ENCODE results near the gene OR1F1.
"Not testable (repeated sequence)": the region's sequence is repeated elsewhere in the genome, so short reads cannot be mapped to it uniquely, and the experiment has no call there.

Gene OR1F1

DNA sequence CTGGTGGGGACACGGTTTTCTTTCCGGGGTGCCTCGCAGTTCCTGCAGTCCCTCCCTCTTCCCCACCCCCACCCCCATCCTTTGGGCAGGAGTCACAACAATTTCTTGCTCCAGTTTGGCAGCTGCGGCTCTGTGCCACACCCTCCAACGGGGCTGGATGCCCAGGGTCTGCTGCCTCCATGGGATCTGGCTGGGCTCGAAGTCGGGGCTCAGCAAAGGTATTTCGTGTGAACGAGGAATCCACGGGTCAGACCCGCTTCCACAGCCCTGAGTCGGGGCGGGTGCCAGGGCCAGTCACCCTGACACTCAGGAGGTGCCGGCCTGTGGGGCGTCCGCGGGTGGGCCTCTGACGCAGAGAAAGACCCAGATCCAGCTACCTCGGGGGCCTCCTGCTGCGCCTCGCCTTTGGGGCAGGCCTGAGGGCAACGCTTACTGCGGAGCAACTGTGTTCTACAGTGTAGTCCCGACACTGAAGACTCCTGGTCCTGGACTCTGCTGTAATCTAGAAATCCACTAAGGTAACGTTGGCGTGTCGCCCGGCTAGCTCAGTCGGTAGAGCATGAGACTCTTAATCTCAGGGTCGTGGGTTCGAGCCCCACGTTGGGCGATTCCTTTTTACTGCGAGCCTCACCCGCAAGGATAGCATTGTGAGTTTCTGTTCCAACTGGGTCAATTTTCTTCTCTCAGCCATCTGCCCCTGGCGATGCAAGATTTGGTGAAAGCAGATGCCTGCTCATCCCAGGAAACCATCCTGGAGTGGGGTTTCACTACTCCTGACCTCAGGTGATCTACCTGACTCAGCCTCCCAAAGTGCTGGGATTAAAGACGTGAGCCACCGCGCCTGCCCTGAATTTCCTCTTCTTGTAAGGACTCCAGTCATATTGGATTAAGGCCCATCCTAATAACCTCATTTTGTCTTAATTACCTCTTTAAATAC is 12.6 kb upstream of the OR1F1 start:
- DNase-seq: no peak

DNA sequence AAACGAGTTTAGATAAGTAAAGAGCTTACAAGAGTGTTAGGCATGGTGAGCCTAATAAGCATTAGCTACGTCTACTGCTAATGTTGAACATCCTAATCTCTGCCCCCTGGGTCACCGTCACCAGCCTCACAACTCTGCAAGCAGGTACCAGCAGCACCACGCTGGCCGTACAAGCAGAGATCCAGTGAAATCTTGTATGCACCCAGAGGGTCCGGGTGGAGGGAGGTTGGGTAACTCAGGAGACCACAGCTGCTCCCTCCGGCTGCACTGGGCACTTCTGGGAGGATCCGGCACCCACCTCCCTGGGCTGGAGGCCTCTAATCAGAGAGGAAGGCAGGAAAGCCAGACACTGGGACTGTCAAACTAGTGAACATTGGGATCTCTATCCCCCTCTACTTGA is 8.4 kb upstream of the OR1F1 start:
- DNase-seq: no peak

DNA sequence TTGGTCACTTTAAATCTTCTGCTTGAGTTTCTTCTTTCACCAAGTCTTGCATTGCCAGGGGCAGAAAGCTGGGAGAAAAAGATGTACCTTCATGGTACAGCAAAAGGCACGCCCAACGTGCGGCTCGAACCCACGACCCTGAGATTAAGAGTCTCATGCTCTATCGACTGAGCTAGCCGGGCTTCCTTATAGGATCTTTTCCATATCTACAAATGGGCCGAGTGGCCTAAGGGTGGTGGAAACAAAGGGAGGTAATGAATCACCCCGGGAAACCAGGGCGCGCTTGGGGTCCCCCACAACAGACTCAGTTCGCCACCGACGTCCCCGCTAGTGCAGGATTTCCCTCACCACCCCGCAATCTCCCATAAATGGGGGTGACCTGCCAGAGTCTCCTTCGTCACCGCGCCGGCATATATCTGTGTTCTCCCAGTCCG is 7.5 kb upstream of the OR1F1 start:
- DNase-seq: no peak

DNA sequence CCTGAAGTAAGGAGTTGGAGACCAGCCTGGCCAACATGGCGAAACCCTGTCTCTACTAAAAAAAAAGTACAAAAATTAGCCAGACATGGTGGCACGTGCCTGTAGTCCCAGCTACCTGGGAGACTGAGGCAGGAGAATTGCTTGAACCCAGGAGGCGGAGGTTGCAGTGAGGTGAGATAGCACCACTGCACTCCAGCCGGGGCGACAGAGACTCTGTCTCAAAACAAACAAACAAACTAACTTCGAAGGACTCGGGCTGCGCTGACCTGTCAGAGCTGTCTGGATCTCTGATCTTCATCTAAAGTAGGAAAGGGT is 5.8 kb upstream of the OR1F1 start:
- not testable (repeated sequence) for DNase-seq

DNA sequence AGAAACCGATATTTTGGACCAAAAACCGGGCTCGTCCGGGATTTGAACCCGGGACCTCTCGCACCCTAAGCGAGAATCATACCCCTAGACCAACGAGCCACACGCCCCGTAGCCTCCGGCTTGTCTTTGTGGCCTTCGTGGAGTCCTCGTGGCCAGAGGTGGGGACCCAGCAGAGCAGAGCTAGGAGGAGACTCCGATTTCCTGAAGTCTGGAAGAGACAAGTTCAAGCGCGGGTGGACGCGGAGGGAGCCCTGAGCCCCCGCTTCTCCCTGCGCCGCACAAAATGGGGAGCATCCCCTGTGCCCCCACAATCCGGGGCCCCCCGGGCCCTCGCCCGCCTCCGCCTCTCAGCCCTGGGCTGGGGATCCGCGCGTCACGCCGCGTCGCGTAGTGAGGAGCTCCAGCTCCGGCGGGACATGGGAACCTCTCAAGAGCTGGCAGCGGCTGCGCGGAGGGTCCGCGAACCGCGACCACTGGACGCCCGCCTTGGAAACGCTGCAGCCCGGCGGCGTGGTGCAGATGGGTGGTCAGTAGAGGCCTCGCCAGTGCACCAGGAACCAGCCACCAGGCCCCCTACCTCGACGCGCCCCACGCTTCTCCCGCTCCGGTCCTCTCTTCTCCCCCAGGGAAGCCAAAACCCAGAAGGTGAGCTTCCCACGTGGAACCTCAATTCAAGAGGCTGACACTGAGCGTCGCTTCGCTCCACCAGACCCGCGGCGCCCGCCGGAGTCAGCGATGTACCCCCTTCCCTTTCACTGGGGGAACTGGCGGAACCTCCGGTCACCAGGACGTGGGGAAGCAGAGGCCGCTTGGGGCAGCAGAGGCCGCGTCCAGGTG is 5.2 kb upstream of the OR1F1 start:
- DNase-seq: peak; percentile 58

DNA sequence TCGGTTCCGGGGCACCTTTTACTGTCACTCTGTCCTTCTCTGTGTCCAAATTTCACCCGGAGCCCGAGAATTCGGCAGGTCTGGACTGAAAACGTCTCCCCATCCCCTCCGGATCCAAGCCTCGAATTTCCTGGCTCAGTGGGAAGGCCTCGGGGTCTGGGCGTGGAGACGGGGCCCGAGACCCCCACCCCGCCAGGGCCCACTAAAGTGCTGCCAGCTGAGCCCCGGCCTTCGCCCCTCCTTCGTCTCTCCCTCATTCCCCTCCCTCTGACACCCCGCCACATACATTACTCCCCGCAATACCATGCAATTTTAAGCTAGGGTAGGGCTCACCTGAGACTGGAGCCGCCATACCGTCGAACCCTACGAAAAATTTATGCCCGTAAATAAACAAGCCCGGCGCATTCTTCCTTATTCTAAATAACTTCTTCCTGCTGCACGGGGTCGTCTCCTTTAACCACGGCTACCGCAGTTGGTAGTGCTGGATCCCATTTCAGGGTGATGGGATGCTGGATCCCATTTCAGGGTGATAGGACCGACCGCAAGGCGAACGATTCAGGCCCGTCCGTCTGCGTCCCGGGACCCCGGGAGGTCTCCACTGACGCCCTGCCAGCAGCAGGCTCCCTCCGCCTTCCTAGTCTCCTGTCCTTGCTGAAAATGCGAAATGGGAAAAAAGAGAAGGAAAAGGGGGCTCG is 4.4 kb upstream of the OR1F1 start:
- DNase-seq: no peak

DNA sequence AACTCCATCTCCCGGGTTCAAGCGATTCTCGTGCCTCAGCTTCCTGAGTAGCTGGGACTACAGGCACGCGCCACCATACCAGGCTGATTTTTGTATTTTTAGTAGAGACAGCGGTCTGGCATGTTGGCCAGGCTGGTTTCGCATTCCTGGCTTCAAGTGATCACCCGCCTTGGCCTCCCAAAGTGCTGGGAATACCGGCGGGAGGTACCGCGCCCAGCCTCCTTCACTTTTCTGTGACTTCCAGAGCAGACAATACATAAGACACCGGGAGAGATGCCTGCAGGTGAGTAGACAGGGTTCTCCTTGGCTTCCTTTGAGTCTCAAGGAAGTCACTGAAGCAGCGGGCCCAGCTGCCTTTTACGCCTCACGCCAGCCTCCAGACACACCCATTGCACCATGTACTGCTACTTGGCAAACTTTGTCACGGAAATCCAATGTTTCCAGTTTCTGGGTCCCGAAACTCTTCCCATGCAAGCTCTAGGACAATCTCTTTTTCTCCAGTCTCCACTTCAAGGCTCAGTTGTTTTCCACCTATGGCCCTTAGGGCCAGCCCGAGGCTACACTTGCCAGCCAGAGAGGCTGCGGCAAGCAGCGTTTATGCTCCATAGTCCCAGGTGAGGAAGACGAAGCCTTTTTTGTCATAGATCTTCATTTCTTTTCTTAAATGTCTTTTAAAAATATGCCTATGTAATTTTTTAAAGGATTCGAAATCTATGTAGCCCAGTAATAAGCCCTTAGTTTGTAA is 886 bp upstream of the OR1F1 start:
- DNase-seq: no peak

DNA sequence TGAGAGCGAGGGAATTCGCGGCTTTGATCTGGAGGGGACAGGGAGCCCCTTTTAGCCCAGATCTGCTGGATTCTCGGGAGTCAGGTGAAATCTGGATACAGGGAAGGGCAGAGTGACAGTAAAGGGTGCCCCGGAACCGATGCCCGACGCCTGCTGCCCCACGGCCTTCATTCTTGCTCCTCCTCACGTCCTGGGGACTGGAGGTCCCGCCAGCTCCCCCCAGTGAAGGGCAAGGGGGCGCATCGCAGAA is 596 bp downstream of the OR1F1 start:
- DNase-seq: no peak

DNA sequence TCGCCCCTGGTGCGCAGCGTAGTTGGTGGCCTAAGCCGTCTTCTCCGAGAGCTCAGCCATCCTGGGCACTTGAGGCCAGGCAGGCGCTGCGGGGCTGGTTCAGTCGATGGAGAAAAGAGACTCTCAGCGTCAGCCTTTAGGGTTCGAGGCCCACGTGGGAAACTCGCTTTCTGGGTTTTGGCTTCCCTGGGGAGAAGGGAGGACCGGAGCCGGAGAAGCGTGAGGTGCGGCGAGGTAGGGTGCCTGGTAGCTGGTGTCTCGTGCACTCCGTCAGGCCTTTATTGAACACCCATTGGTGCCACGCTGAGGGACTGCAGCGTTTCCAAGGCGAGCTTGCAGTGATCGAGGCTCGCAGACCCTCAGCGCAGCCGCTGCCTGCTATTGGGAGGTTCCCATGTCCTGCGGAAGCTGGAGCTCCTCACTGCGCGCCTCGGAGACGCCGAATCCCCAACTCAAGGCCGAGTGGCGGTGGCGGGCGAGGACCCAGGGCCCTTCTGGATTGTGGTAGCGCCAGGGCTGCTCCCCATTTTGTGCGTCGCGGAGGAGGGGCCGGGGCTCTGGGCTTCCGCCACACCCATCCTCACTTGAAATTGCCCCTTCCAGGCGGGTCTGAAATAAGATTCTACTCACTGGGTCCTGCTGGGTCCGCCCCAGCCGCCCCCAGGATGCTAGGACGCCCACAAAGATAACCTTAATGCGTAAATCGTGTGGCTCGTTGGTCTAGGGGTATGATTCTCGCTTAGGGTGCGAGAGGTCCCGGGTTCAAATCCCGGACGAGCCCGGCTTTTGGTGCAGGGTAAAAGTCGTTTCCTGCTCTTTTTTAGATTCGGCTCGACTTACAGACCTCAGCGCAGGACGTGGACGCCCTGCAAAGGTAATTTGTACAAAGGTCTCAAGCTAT is 1.2 kb downstream of the OR1F1 start:
- DNase-seq: peak; percentile 38

DNA sequence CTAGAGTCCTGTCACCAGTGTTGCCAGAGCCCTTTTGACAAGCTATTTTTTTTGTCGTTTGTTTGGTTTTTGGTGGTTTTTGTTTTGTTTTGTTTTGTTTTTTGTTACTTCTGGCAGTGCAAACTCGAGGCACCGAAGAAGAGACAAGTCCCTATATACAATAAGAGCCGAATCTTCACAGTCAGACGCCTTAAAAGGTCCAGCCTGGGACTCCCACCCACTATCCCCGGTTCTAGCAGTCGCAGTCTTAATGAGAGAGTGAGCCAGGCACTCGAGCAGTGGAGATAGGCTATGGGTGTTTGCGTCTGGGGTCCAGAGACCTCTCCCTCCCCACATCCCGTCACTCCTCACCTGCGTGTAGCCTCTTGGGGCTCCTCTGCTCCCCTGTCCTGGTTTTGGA is 1.9 kb downstream of the OR1F1 start:
- no peak for DNase-seq

DNA sequence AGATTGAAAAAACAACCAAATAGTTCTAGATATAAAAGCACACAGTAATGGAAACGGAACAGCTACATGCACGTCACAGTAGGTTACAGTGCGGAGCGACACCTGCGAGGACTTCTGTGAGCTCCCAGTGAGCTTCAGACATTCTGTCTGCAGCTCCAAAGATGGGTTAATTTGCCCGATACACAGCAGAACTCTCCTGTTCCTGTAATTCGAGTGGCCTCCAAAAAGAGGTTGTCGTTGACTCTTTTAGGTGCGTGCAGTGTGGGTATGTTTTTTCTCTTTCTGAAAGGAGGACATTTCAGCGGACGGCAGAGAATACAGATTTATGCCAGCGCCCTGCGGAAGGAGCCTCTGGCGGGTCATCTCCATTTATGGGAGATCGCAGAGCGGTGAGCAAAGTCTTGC is 2.9 kb downstream of the OR1F1 start:
- peak; percentile 31 for DNase-seq

DNA sequence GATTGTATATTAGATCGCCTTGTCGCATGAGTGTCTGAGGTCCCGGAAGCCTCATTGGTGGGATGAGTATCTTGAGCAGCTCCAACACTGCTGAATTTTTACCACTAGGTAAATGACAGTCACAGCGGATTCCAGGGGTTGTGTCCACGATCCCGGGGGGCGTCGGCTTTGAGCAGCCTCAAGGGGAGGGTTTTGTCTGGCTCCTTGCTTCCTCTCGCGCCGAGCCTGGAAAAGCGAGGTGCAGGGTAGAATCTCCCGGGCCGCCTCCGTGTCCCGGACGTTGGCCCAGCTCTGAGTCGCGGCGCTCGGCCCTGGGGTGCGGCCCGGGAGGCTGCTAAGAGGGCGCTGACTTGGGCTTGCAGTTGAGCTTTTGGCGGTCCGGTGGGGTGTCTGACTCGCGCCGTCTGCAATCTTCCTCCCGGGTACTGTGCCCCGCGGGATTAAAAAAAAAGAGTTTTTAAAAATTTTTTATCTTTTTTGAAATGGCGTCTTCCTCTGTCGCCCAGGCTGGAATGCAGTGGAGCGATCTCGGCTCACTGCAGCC is 4.5 kb downstream of the OR1F1 start:
- DNase-seq: no peak

DNA sequence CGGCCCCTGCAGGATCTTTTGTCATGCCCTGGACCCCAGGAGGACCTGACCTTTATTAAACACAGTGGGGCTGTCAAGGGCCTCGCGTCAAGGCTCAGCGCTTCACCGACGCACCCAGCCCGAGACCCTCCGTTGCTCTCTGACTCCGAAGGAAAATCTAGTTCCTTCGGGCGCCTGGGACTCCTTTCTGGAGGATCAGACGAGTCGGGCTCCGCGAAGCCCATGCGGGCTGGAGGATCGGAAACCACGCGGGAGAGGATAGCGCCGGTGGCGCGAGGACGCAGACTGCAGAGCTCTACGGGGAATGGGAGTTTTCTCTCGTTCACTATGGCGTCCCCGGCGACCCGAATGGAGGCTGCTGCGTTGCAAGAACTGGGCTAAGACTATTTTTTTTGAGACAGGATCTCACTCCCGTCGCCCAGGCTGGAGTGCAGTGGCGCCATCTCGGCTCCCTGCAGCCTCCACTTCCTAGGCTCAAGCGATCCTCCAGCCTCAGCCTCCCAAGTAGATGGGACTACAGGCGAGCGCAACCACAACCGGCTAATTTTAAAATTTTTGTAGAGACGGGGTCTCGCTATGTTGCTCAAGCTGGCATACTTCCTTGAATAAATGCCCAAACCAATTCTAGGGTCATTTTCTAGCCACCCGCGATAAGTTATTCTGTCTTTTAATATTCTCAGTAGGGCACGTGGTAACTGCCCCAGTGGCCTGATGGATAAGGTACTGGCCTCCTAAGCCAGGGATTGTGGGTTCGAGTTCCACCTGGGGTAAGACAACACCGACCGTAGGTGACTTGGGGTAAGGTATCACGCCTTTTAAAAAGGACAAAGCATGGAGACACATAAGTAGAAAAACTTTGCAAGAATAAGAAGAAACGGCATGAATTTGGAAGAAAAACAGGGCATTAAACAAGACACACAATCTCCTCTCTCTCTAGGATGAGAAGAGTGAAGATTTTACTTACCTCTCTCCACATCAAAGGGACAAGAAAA is 5.5 kb downstream of the OR1F1 start:
- no peak for DNase-seq

DNA sequence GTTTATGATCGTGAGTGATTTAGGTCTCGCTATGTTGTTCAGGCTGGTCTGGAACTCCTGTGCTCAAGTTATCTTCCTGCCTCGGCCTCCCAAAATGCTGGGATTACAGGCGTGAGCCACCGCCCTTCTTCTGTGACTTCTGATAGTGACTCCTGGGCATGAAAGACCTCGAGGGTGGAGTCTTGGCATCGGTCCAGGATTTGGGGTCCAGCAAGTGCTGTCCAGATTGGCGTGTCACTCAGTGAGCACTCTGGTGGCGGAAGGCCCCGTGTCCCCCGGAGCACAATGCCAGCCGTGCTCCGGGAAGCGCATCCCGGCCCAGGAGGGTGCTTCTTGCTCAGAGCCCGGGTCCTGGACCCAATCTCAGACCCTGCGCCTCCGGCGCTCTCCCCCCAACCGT is 6.8 kb downstream of the OR1F1 start:
- no peak for DNase-seq

DNA sequence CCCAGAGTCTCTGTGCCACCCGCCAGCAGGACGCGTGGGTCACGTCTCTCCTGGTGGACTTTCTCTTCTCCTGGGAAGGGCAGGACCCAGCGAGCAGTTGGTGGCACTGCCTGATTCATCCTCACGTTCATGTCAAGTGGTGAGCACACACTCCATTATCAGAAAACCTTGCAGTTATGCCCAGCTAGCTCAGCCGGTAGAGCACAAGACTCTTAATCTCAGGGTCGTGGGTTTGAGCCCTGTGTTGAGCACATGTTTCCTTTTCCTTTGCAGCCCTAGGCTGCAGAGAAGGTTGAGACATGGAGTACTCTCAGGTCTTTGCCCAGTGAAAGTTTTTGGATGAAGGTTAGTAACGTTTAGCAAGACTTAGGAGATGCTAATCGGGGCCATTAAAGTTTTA is 8.0 kb downstream of the OR1F1 start:
- no peak for DNase-seq

DNA sequence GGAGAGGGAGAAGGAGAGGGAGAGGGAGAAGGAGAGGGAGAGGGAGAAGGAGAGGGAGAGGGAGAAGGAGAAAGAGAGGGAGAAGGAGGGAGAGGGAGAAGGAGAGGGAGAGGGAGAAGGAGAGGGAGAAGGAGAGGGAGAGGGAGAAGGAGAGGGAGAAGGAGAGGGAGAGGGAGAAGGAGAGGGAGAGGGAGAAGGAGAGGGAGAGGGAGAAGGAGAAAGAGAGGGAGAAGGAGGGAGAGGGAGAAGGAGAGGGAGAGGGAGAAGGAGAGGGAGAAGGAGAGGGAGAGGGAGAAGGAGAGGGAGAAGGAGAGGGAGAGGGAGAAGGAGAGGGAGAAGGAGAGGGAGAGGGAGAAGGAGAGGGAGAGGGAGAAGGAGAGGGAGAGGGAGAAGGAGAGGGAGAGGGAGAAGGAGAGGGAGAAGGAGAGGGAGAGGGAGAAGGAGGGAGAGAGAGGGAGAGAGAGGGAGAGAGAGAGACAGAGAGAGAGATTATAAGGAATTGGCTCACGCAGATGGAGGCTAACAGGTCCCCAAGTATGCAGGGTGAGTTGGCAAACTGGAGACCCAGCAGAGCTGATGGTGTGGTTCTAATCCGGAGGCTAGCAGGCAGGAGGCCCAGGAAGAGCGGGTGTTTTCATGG is 9.8 kb downstream of the OR1F1 start:
- DNase-seq: not testable (repeated sequence)

DNA sequence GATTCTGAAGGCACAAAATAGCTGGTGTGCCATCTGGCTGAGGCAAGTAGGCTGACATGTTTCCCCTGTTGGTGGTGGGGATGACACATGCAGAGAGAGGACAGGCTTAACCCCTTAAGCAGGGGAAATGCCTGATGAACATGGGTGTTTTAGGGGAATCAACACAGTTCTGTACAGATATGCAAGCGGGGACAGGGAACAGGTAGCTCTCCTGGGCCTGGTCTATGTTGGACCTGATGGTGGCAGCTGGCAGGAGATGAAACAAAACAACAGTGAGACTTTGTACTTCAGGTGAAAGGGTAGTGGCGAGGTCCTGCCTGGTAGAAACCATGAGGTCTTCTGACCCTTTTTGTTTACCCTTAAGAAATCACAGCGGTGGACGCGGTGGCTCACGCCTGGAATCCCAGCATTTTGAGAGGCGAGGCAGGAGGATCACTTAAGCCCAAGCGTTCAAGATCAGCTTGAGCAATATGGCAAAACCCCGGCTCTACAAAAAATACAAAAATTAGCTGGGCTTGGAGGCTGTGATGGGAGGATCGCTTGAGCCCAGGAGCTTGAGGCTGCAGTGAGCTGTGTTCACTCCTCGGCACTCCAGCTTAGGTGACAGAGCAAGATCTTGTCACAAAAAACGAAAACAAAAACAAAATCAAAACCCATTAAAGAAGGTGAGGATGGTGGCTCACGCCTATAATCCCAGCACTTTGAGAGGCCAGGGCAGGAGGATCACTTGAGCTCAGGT is 10.5 kb downstream of the OR1F1 start:
- DNase-seq: no peak

DNA sequence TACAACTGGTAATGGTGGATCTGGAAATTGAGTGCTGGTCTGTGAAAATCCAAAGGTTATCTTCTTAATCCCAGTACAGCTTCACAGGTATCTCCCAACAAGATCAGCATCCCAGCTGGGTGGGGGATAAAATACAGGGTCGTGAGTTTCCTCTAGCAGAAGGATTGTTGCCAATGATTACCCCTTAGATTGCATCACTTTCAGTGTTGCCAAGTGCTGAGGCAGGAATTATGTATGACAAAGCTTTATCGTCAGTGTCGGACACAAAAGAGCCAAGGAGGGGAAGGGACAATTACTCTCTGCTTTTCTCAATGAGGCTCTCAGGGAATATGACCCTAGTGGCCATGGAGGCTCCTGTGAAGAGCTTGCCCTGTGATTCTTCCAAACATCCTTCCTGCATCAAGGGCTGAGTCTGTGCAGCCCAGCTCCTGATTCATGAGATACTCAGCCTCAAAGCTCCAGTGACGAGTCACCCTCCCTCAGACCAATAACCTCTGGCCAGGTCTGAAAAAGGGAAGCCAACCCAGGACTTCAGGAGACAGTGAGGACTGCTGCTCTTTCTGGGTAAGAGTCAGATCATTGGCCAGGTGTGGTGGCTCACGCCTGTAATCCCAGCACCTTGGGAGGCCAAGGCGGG is 15.0 kb downstream of the OR1F1 start:
- no peak for DNase-seq

DNA sequence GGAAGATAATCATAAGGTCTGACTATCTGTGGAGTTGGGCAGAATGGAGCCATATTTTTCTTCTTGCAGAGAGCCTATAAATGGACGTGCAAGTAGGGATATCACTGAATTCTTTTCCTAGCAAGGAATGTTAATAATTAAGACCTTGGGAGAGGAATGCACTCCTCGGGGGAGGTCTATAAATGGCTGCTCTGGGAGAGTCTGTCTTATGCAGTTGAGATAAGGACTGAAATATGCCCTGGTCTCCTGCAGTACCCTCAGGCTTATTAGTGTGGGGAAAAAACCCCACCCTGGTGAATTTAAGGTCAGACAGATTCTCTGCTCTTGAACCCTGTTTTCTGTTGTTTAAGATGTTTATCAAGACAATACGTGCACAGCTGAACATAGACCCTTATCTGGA is 17.9 kb downstream of the OR1F1 start:
- DNase-seq: not testable (repeated sequence)

Measured in CD4-positive, alpha-beta T cell treated with Interleukin-17A for 1 hour (primary cell).